Type B pancreatic cell (in vitro differentiated cells): ENCODE measurements around the gene DSCAM. TPM values are rescaled to one million over a fixed set of nuclear protein-coding genes. Genes with fewer than 3 reads are reported as not detected.

Experiments used
- DNase-seq: peaks from one replicate; pipeline ENCODE4 v3.0.0; 2021; ENCODE audit warnings: mixed read lengths; ENCODE audit not compliant: unreplicated experiment; ENCODE audit errors: extremely low spot score
- H3K27ac Mint-ChIP-seq: 2 replicates; pipeline ENCODE4 v1.8.0; 2021; ENCODE audit warnings: mild to moderate bottlenecking, mixed read lengths
- H3K27me3 Mint-ChIP-seq: 2 replicates; pipeline ENCODE4 v1.8.0; 2021; ENCODE audit warnings: mixed read lengths
- H3K36me3 Mint-ChIP-seq: 2 replicates; pipeline ENCODE4 v1.8.0; 2021; ENCODE audit warnings: mixed read lengths
- H3K4me1 Mint-ChIP-seq: one replicate; pipeline ENCODE4 v1.8.0; 2021; ENCODE audit warnings: mixed read lengths; ENCODE audit not compliant: unreplicated experiment
- H3K4me3 Mint-ChIP-seq: 2 replicates; pipeline ENCODE4 v1.8.0; 2021; ENCODE audit warnings: mild to moderate bottlenecking, mixed read lengths
- H3K9me3 Mint-ChIP-seq: 2 replicates; pipeline ENCODE4 v1.8.0; 2021; ENCODE audit warnings: mixed read lengths
- total RNA-seq: library from RNA; stranded (reverse); gene quantifications from 2 replicates; pipeline ENCODE4 v1.2.1, GENCODE V29; 2021; ENCODE audit warnings: low replicate concordance
- TF ChIP-seq, protein P1 (sequence below): fragments of 200-600 bp; sonication (generic); conservative IDR thresholded peaks from 2 replicates; pipeline ENCODE4 v1.5.0; 2021; ENCODE audit warnings: antibody characterized with exemption, mild to moderate bottlenecking

The DSCAM gene
- total RNA-seq, 1 donor from 2014 or later = 1.4 TPM

DNA sequence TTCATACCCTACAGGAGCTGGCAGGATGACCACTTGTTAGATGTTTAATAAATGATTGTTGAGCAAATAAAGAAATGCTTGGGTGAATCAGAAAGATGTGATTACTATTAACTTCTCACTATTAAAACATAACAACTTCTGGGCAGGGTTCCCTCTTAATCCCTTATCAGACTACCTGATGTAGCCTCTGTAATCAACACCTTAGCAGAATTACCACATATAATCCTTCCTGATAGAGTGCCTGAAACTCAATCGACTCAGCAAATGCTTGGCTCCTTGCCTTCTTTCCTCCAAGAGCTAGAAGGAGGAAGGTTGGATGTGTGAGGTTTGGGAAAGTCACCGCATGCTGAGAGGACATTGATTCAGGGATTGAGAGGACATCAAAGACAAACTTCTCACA is 34.8 kb upstream of the DSCAM start:
- Mint-ChIP-seq H3K4me3 (no peak overlapping the region), H3K4me1 (no peaks in the 10 kb centered on the region), H3K27me3 (no peaks in the 10 kb centered on the region), H3K9me3 (no peaks in the 10 kb centered on the region), H3K36me3 (no peaks in the 10 kb centered on the region), H3K27ac (no peak overlapping the region)
- DNase-seq = no peak
- TF ChIP-seq, protein P1, sequence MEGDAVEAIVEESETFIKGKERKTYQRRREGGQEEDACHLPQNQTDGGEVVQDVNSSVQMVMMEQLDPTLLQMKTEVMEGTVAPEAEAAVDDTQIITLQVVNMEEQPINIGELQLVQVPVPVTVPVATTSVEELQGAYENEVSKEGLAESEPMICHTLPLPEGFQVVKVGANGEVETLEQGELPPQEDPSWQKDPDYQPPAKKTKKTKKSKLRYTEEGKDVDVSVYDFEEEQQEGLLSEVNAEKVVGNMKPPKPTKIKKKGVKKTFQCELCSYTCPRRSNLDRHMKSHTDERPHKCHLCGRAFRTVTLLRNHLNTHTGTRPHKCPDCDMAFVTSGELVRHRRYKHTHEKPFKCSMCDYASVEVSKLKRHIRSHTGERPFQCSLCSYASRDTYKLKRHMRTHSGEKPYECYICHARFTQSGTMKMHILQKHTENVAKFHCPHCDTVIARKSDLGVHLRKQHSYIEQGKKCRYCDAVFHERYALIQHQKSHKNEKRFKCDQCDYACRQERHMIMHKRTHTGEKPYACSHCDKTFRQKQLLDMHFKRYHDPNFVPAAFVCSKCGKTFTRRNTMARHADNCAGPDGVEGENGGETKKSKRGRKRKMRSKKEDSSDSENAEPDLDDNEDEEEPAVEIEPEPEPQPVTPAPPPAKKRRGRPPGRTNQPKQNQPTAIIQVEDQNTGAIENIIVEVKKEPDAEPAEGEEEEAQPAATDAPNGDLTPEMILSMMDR = no peak

GRCh38 chr21:40871099-40871498 is 24.1 kb upstream of the DSCAM start:
- no peaks in the 10 kb centered on the region for H3K27me3 Mint-ChIP-seq
- no peak overlapping the region for H3K27ac Mint-ChIP-seq
- no peak for DNase-seq
- H3K36me3 Mint-ChIP-seq = no peaks in the 10 kb centered on the region
- H3K4me3 Mint-ChIP-seq = no peak overlapping the region
- no peaks in the 10 kb centered on the region for H3K4me1 Mint-ChIP-seq
- TF ChIP-seq, protein P1 = no peak
- no peaks in the 10 kb centered on the region for H3K9me3 Mint-ChIP-seq

GRCh38 chr21:40863839-40864238 is 16.9 kb upstream of the DSCAM start:
- H3K27me3 Mint-ChIP-seq = no peaks in the 10 kb centered on the region
- H3K4me3 Mint-ChIP-seq = no peak overlapping the region
- DNase-seq = no peak
- no peaks in the 10 kb centered on the region for H3K9me3 Mint-ChIP-seq
- TF ChIP-seq, protein P1 = no peak
- H3K4me1 Mint-ChIP-seq = peaks cover 8% of the 10 kb centered on the region
- no peaks in the 10 kb centered on the region for H3K36me3 Mint-ChIP-seq
- H3K27ac Mint-ChIP-seq = no peak overlapping the region

GRCh38 chr21:40858517-40858916 is 11.6 kb upstream of the DSCAM start:
- Mint-ChIP-seq H3K4me1 (peaks cover 8% of the 10 kb centered on the region), H3K27ac (no peak overlapping the region), H3K4me3 (no peak overlapping the region), H3K36me3 (no peaks in the 10 kb centered on the region), H3K27me3 (peaks cover 6% of the 10 kb centered on the region), H3K9me3 (no peaks in the 10 kb centered on the region)
- TF ChIP-seq, protein P1 = no peak
- DNase-seq = no peak

DNA sequence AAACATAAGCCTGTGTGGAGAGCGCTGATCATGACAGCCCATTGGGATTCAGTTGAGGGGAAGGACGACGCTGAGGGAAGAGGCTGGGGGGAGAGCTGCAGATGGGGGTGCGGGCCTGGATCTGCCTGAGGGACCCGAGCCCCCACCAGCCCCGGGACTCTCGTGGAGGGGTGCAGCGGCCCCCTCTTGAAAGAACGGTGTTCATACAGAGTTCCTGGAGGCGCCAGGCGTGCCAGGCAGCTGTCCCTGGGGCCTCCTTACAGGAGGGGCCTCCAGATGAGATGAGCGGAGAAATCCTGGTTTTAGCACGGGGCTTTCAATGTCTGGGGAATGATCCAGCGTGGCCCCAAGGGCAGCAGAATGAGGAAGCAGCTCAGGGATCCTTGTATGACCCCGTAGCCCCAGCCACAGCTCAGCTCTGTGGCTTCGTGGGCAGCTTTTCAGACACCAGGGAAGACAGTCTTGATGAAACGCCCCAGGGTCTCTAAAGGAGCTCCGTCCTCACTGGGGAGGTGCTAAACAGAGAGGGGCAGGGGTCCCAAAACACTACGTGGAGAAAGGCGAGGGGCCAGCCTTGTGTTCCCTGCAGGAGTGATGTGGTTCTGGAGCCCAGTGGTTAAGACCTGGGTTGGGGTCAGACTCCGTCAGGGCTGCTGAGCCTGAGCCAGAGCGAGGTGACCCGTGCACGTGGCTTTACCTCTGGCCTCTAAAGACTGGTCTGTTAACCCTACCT is 7.2 kb upstream of the DSCAM start:
- H3K9me3 Mint-ChIP-seq = no peaks in the 10 kb centered on the region
- no peaks in the 10 kb centered on the region for H3K36me3 Mint-ChIP-seq
- H3K4me1 Mint-ChIP-seq = no peaks in the 10 kb centered on the region
- no peak overlapping the region for H3K27ac Mint-ChIP-seq
- TF ChIP-seq, protein P1 = no peak
- peaks cover 19% of the 10 kb centered on the region for H3K27me3 Mint-ChIP-seq
- no peak overlapping the region for H3K4me3 Mint-ChIP-seq
- no peak for DNase-seq

DNA sequence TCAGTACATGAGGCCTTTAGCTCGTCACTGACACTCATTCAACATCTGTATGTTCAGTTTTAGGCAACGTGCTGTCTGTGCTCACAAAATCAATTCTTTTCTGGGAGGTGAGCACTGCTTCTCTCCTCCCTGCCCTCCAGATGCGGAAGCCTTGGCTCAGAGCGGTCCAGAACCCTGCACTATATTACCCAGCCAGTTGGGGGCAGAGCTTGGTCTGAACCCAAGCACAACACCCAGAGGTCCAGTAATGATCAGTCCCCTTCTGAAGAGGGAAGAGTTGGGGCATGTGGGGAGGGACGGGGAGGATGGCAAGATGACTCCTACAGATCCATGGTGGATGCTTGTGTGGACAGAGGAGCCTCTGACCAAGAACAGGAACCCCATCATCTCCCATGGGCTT is 5.6 kb upstream of the DSCAM start:
- no peaks in the 10 kb centered on the region for H3K9me3 Mint-ChIP-seq
- peaks cover 33% of the 10 kb centered on the region for H3K27me3 Mint-ChIP-seq
- no peaks in the 10 kb centered on the region for H3K36me3 Mint-ChIP-seq
- no peaks in the 10 kb centered on the region for H3K4me1 Mint-ChIP-seq
- no peak for DNase-seq
- H3K27ac Mint-ChIP-seq = no peak overlapping the region
- TF ChIP-seq, protein P1 = no peak
- H3K4me3 Mint-ChIP-seq = no peak overlapping the region
